K562 (cell line): ENCODE data around the gene DIPK1A.

Experiments used
- E2F5 ChIP-seq: sonication (generic); formaldehyde crosslinking; IDR thresholded peaks from 2 replicates; pipeline ENCODE4 v1.8.0; 2022; ENCODE audit warnings: mild to moderate bottlenecking, missing genetic modification reagents
- HBP1 ChIP-seq: fragments of 450-650 bp; formaldehyde crosslinking; IDR thresholded peaks from 2 replicates; pipeline ENCODE4 v1.4.0; 2022; ENCODE audit warnings: missing genetic modification characterization
- HNRNPK ChIP-seq: fragments of 200-400 bp; formaldehyde crosslinking; IDR thresholded peaks from one replicate; pipeline ENCODE4 v1.6.1; 2018; ENCODE audit warnings: mild to moderate bottlenecking, low read depth, low read length; ENCODE audit not compliant: poor library complexity, severe bottlenecking
- MCM5 ChIP-seq: fragments of 450-650 bp; IDR thresholded peaks from 2 replicates; pipeline ENCODE4 v1.6.1; 2016; ENCODE audit warnings: low read depth
- POLR2A ChIP-seq: fragments of 450-650 bp; conservative IDR thresholded peaks from 2 replicates; pipeline ENCODE4 v1.6.1; 2016
- REST ChIP-seq, 2 experiments: fragments of 450-650 bp; formaldehyde crosslinking in 1 of 2; IDR thresholded peaks; 2 replicates each; pipeline versions ENCODE4 v1.4.0 to v1.6.1; 2014 to 2020; ENCODE audit warnings: mild to moderate bottlenecking in 2 of 2, borderline replicate concordance in 1 of 2, low read depth in 1 of 2
- SMARCC2 ChIP-seq: fragments of 450-650 bp; IDR thresholded peaks from 2 replicates; pipeline ENCODE4 v1.6.1; 2017; ENCODE audit warnings: antibody characterized with exemption, moderate library complexity, mild to moderate bottlenecking, low read depth
- ZNF436 ChIP-seq: fragments of 250-450, 450-650 bp; sonication (Bioruptor Pico); formaldehyde crosslinking; IDR thresholded peaks from 2 replicates; pipeline ENCODE4 v1.7.0; 2020; ENCODE audit warnings: mild to moderate bottlenecking

- no peak for TF ChIP-seq POLR2A
- TF ChIP-seq HNRNPK: no peak
- no peak for TF ChIP-seq HBP1
- TF ChIP-seq REST (IDR thresholded peaks at IDR 0.05; ENCODE audit: borderline replicate concordance): no peak
- TF ChIP-seq REST (CRISPR knock-in tag; IDR thresholded peaks at IDR 0.05; ENCODE audit: low read depth): no peak
- TF ChIP-seq ZNF436 (CRISPR knock-in tag): no peak
- no peak for TF ChIP-seq MCM5
- no peak for TF ChIP-seq E2F5
- TF ChIP-seq SMARCC2: no peak
These were observed 53.1 kb downstream of the DIPK1A start for GRCh38 chr1:92907949-92908684.
